ENCODE measurements around the gene GPR137C.

The GPR137C gene

GRCh38 chr14:52583544-52583943, 30.9 kb downstream of the GPR137C start:
- TF ChIP-seq CTCF (IDR thresholded peaks at IDR 0.05): no peak
- no peak for DNase-seq
- no peaks in the 10 kb centered on the region for H3K36me3 Mint-ChIP-seq (ENCODE audit: low read depth)
- no peak overlapping the region for H3K4me3 Mint-ChIP-seq
- peaks cover 5% of the 10 kb centered on the region for H3K27me3 Mint-ChIP-seq (ENCODE audit: low read depth, poor library complexity)
- no peaks in the 10 kb centered on the region for H3K9me3 Mint-ChIP-seq
- no peak overlapping the region for H3K27ac Mint-ChIP-seq
- peaks cover 10% of the 10 kb centered on the region for H3K4me1 Mint-ChIP-seq

- no peak for TF ChIP-seq CTCF (IDR thresholded peaks at IDR 0.05)
- H3K36me3 Mint-ChIP-seq (ENCODE audit: low read depth): peaks cover 33% of the 10 kb centered on the region
- H3K4me1 Mint-ChIP-seq: peaks cover 10% of the 10 kb centered on the region
- no peak for DNase-seq
- no peak overlapping the region for H3K4me3 Mint-ChIP-seq
- no peak overlapping the region for H3K27ac Mint-ChIP-seq
- peaks cover 5% of the 10 kb centered on the region for H3K27me3 Mint-ChIP-seq (ENCODE audit: low read depth, poor library complexity)
- H3K9me3 Mint-ChIP-seq: peaks cover 35% of the 10 kb centered on the region
Observed at GRCh38 chr14:52589646-52590045, 37.0 kb downstream of the GPR137C start.

GRCh38 chr14:52590318-52590717, 37.7 kb downstream of the GPR137C start:
- peaks cover 41% of the 10 kb centered on the region for H3K9me3 Mint-ChIP-seq
- no peak overlapping the region for H3K27ac Mint-ChIP-seq
- peaks cover 3% of the 10 kb centered on the region for H3K27me3 Mint-ChIP-seq (ENCODE audit: low read depth, poor library complexity)
- DNase-seq: no peak
- H3K36me3 Mint-ChIP-seq (ENCODE audit: low read depth): peaks cover 38% of the 10 kb centered on the region
- TF ChIP-seq CTCF (IDR thresholded peaks at IDR 0.05): no peak
- H3K4me3 Mint-ChIP-seq: no peak overlapping the region
- H3K4me1 Mint-ChIP-seq: peaks cover 10% of the 10 kb centered on the region

GRCh38 chr14:52596320-52596719, 43.7 kb downstream of the GPR137C start:
- H3K36me3 Mint-ChIP-seq (ENCODE audit: low read depth): peaks cover 43% of the 10 kb centered on the region
- peaks cover 55% of the 10 kb centered on the region for H3K9me3 Mint-ChIP-seq
- no peak overlapping the region for H3K4me3 Mint-ChIP-seq
- TF ChIP-seq CTCF (IDR thresholded peaks at IDR 0.05): no peak
- no peaks in the 10 kb centered on the region for H3K27me3 Mint-ChIP-seq (ENCODE audit: low read depth, poor library complexity)
- no peaks in the 10 kb centered on the region for H3K4me1 Mint-ChIP-seq
- no peak for DNase-seq
- H3K27ac Mint-ChIP-seq: no peak overlapping the region

- Mint-ChIP-seq H3K4me1 (no peaks in the 10 kb centered on the region), H3K9me3 (peaks cover 50% of the 10 kb centered on the region), H3K27ac (no peak overlapping the region), H3K36me3 (ENCODE audit: low read depth) (peaks cover 39% of the 10 kb centered on the region), H3K4me3 (no peak overlapping the region), H3K27me3 (ENCODE audit: low read depth, poor library complexity) (no peaks in the 10 kb centered on the region)
- TF ChIP-seq CTCF (IDR thresholded peaks at IDR 0.05): no peak
- DNase-seq: no peak
Observed at GRCh38 chr14:52596861-52597260, 44.2 kb downstream of the GPR137C start.

- Mint-ChIP-seq H3K27me3 (ENCODE audit: low read depth, poor library complexity) (no peaks in the 10 kb centered on the region), H3K9me3 (peaks cover 33% of the 10 kb centered on the region), H3K4me3 (no peak overlapping the region), H3K27ac (peak overlapping the region; percentile 17), H3K4me1 (no peaks in the 10 kb centered on the region), H3K36me3 (ENCODE audit: low read depth) (peaks cover 30% of the 10 kb centered on the region)
- DNase-seq: no peak
- TF ChIP-seq CTCF (IDR thresholded peaks at IDR 0.05): no peak
Observed at GRCh38 chr14:52598568-52598967, 45.9 kb downstream of the GPR137C start.

Data from nephron progenitor cell (in vitro differentiated cells).